Neural cell (in vitro differentiated cells): ENCODE results near the gene CLDN7. TPM values are rescaled to one million over a fixed set of nuclear protein-coding genes. Genes with fewer than 3 reads are reported as not detected.

Experiments
- H2AFZ ChIP-seq: fragments of 200-600, 300-800 bp; sonication (generic), shearing (Covaris generic); 2 replicates; pipeline ENCODE4 v1.6.0; 2014; ENCODE audit warnings: low read depth, mild to moderate bottlenecking, antibody characterized with exemption, low read length, moderate library complexity
- H3F3A ChIP-seq: fragments of 200-600 bp; shearing (Covaris generic); 2 replicates; pipeline ENCODE4 v1.6.1; 2016; ENCODE audit warnings: mild to moderate bottlenecking, moderate library complexity, mixed read lengths, antibody characterized with exemption, low read length; ENCODE audit not compliant: insufficient read depth, poor library complexity, severe bottlenecking
- H3K27ac ChIP-seq: fragments of 200-600, 300-800 bp; sonication (generic), shearing (Covaris generic); 2 replicates; pipeline ENCODE4 v1.5.1; 2014; ENCODE audit warnings: mild to moderate bottlenecking, low read length, moderate library complexity
- H3K27me3 ChIP-seq: fragments of 300-800, 200-600 bp; sonication (generic), shearing (Covaris generic); 2 replicates; pipeline ENCODE4 v1.6.0; 2014; ENCODE audit warnings: mild to moderate bottlenecking, low read depth, low read length, moderate library complexity; ENCODE audit not compliant: insufficient read depth
- H3K36me3 ChIP-seq: fragments of 300-800, 200-600 bp; sonication (generic), shearing (Covaris generic); 2 replicates; pipeline ENCODE4 v1.5.1; 2014; ENCODE audit warnings: mild to moderate bottlenecking, antibody characterized with exemption, low read length, moderate library complexity; ENCODE audit not compliant: insufficient read depth
- H3K4me2 ChIP-seq: fragments of 300-800, 200-600 bp; sonication (generic), shearing (Covaris generic); 2 replicates; pipeline ENCODE4 v1.6.0; 2014; ENCODE audit warnings: mild to moderate bottlenecking, low read length
- H3K4me3 ChIP-seq: fragments of 300-800, 200-600 bp; sonication (generic), shearing (Covaris generic); 2 replicates; pipeline ENCODE4 v1.5.1; 2014; ENCODE audit warnings: mild to moderate bottlenecking, low read length, moderate library complexity
- H3K79me2 ChIP-seq: fragments of 200-600 bp; shearing (Covaris generic); replicated peaks from 2 replicates; pipeline ENCODE4 v1.6.0; 2014; ENCODE audit warnings: mild to moderate bottlenecking, low read length, moderate library complexity; ENCODE audit not compliant: insufficient read depth
- H3K9ac ChIP-seq: fragments of 300-800, 200-600 bp; sonication (generic), shearing (Covaris generic); 2 replicates; pipeline ENCODE4 v1.6.1; 2016; ENCODE audit warnings: mild to moderate bottlenecking, low read length, mixed read lengths
- H3K9me2 ChIP-seq: fragments of 200-600 bp; shearing (Covaris generic); 2 replicates; pipeline ENCODE4 v1.6.1; 2016; ENCODE audit warnings: mild to moderate bottlenecking, low read length, mixed read lengths; ENCODE audit not compliant: insufficient read depth
- H3K9me3 ChIP-seq: fragments of 200-600, 300-800 bp; sonication (generic), shearing (Covaris generic); 2 replicates; pipeline ENCODE4 v1.6.1; 2016; ENCODE audit warnings: mild to moderate bottlenecking, mixed run types, low read length, moderate library complexity, mixed read lengths
- H4K20me1 ChIP-seq: fragments of 200-600 bp; shearing (Covaris generic); 2 replicates; pipeline ENCODE4 v1.6.1; 2016; ENCODE audit warnings: mild to moderate bottlenecking, mixed run types; ENCODE audit not compliant: insufficient read depth
- CTCF ChIP-seq: fragments of 450-650 bp; IDR thresholded peaks from 2 replicates; pipeline ENCODE4 v1.5.1; 2014; ENCODE audit warnings: antibody characterized with exemption, mild to moderate bottlenecking, moderate library complexity; ENCODE audit not compliant: poor library complexity, severe bottlenecking
- EP300 ChIP-seq: fragments of 450-650 bp; conservative IDR thresholded peaks from 2 replicates; pipeline ENCODE4 v1.6.1; 2014; ENCODE audit warnings: antibody characterized with exemption, mild to moderate bottlenecking, moderate library complexity; ENCODE audit not compliant: poor library complexity, severe bottlenecking
- EZH2 ChIP-seq: fragments of 200-600, 300-800 bp; shearing (Covaris generic), sonication (generic); IDR thresholded peaks from 2 replicates; pipeline ENCODE4 v1.6.1; 2014; ENCODE audit warnings: antibody characterized with exemption, low read length, borderline replicate concordance, mild to moderate bottlenecking; ENCODE audit not compliant: insufficient read depth, poor library complexity, severe bottlenecking
- MXI1 ChIP-seq: fragments of 450-650 bp; conservative IDR thresholded peaks from 2 replicates; pipeline ENCODE4 v1.6.1; 2014; ENCODE audit warnings: antibody characterized with exemption, mild to moderate bottlenecking; ENCODE audit not compliant: poor library complexity, severe bottlenecking
- POLR2AphosphoS5 ChIP-seq: IDR thresholded peaks from 2 replicates; pipeline ENCODE4 v1.6.1; 2012
- RAD21 ChIP-seq: fragments of 450-650 bp; conservative IDR thresholded peaks from 2 replicates; pipeline ENCODE4 v1.6.1; 2014; ENCODE audit warnings: antibody characterized with exemption, mild to moderate bottlenecking, moderate library complexity
- REST ChIP-seq: IDR thresholded peaks from 2 replicates; pipeline ENCODE4 v1.6.1; 2012; ENCODE audit warnings: borderline replicate concordance
- SMC3 ChIP-seq: fragments of 450-650 bp; conservative IDR thresholded peaks from 2 replicates; pipeline ENCODE4 v1.6.1; 2014; ENCODE audit warnings: antibody characterized with exemption, mild to moderate bottlenecking, moderate library complexity; ENCODE audit not compliant: poor library complexity
- TAF1 ChIP-seq: IDR thresholded peaks from 2 replicates; pipeline ENCODE4 v1.6.1; 2012; ENCODE audit warnings: low read depth
- polyA plus RNA-seq: library from polyadenylated mRNA; depleted of rRNA; stranded (reverse); fragments of >200 nt; gene quantifications from 2 replicates; pipeline ENCODE4 v1.2.3, GENCODE V29; 2014

The CLDN7 gene
- polyA plus RNA-seq, 1 donor from 2014 or later: 0.27 TPM

GRCh38 chr17:7292729-7293128 is 30.5 kb upstream of the CLDN7 start:
- Histone ChIP-seq H4K20me1 (no peaks in the 10 kb centered on the region), H3K9ac (no peak overlapping the region), H3K9me3 (no peaks in the 10 kb centered on the region), H3K79me2 (no peaks in the 10 kb centered on the region), H3K27ac (no peak overlapping the region), H3K36me3 (no peaks in the 10 kb centered on the region), H3F3A (no peaks in the 10 kb centered on the region), H3K4me2 (no peak overlapping the region), H3K9me2 (no peaks in the 10 kb centered on the region), H2AFZ (no peak overlapping the region), H3K4me3 (no peak overlapping the region), H3K27me3 (peaks cover 49% of the 10 kb centered on the region)
- TF ChIP-seq MXI1 (no peak), RAD21 (no peak)

GRCh38 chr17:7292194-7292593 is 29.9 kb upstream of the CLDN7 start:
- Histone ChIP-seq H4K20me1 (no peaks in the 10 kb centered on the region), H2AFZ (no peak overlapping the region), H3K4me2 (no peak overlapping the region), H3K4me3 (no peak overlapping the region), H3K27ac (no peak overlapping the region), H3K9me3 (no peaks in the 10 kb centered on the region), H3K27me3 (peaks cover 49% of the 10 kb centered on the region), H3K9ac (no peak overlapping the region), H3K36me3 (no peaks in the 10 kb centered on the region), H3K79me2 (no peaks in the 10 kb centered on the region), H3K9me2 (no peaks in the 10 kb centered on the region), H3F3A (no peaks in the 10 kb centered on the region)
- TF ChIP-seq RAD21: no peak
- TF ChIP-seq POLR2AphosphoS5: no peak
- no peak for TF ChIP-seq EZH2
- no peak for TF ChIP-seq SMC3
- TF ChIP-seq TAF1: no peak
- no peak for TF ChIP-seq EP300
- TF ChIP-seq MXI1: no peak
- no peak for TF ChIP-seq CTCF
- no peak for TF ChIP-seq REST

GRCh38 chr17:7290685-7291084 is 28.4 kb upstream of the CLDN7 start:
- H3K9me2 ChIP-seq: no peaks in the 10 kb centered on the region
- H3K4me3 ChIP-seq: no peak overlapping the region
- no peaks in the 10 kb centered on the region for H3F3A ChIP-seq

More at GRCh38 chr17:7290685-7291084, 28.4 kb upstream of the CLDN7 start:
- H3K27ac ChIP-seq: no peak overlapping the region
- H3K36me3 ChIP-seq: no peaks in the 10 kb centered on the region
- no peaks in the 10 kb centered on the region for H3K9me3 ChIP-seq
- TF ChIP-seq MXI1 (no peak), SMC3 (no peak), EZH2 (no peak), TAF1 (no peak), RAD21 (no peak), POLR2AphosphoS5 (no peak), CTCF (no peak), EP300 (no peak), REST (no peak)
- no peak overlapping the region for H2AFZ ChIP-seq
- no peaks in the 10 kb centered on the region for H3K79me2 ChIP-seq
- H4K20me1 ChIP-seq: no peaks in the 10 kb centered on the region
- H3K4me2 ChIP-seq: no peak overlapping the region
- H3K27me3 ChIP-seq: peaks cover 39% of the 10 kb centered on the region
- no peak overlapping the region for H3K9ac ChIP-seq
